ENCODE measurements around the gene TTBK1.

TTBK1 gene

GRCh38 chr6:43242908-43243663 lies at the start of gene TTBK1:
Gene TTBK1 (plus strand): TSS chr6:43243481. CDS start chr6:43246661, 3,180 bp downstream.
- DNase-seq: no peak

DNA sequence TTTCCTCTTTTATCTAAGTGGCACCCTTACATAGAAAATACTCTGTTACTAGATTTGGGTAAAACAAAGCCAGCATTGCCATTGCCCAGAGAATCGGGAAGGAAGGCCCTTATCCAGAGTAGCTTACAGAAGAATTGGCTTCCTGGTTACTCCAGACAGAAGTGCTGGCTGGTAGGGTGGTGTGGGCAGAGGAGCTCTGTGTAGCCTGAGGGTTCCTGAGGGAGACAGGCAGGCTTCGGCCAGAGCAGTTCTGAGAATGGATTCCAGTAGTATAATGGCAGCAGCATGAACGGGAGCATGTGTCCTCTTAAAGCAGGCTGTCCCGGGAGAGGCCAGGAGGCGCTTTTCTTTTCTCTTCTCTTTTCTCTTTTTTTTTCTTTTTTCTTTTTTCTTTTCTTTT lies 49.4 kb upstream of the TTBK1 start:
- no peak for DNase-seq

- no peak for DNase-seq
These were observed 46.9 kb upstream of the TTBK1 start for GRCh38 chr6:43196337-43196736.

DNA sequence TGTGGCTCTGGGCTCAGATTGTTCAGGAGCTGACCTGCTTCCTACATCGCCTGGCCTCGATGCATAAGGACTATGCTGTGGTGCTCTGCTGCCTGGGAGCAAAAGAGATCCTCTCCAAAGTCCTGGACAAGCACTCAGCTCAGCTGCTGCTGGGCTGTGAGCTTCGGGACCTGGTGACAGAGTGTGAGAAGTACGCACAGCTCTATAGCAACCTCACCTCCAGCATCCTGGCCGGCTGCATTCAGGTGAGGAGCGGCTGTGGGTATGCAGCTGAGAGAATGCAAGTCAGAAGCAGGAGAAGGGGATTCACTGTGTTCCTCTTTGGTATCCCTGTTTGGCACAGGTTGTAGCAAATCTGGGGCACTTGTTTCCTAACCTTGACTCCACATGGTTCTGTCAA lies 43.4 kb upstream of the TTBK1 start:
- DNase-seq: no peak

DNA sequence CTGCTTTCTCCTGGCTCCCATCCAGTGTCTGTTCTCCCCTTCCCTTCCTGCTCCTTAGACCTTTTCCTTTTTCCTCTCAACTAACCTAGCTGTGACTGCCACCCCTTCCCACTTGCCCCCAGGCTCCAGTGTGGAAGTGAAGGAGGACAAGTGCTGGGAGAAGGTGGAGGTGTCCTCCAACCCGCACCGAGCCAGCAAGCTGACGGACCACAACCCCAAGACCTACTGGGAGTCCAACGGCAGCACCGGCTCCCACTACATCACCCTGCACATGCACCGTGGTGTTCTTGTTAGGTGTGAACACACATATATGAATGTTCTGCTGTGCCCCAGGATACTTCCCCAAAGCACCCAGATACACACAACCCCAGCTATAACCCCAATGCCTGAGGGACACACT lies 42.7 kb upstream of the TTBK1 start:
- DNase-seq: no peak

- DNase-seq: no peak
These were observed 40.8 kb upstream of the TTBK1 start for GRCh38 chr6:43202451-43202850.

DNA sequence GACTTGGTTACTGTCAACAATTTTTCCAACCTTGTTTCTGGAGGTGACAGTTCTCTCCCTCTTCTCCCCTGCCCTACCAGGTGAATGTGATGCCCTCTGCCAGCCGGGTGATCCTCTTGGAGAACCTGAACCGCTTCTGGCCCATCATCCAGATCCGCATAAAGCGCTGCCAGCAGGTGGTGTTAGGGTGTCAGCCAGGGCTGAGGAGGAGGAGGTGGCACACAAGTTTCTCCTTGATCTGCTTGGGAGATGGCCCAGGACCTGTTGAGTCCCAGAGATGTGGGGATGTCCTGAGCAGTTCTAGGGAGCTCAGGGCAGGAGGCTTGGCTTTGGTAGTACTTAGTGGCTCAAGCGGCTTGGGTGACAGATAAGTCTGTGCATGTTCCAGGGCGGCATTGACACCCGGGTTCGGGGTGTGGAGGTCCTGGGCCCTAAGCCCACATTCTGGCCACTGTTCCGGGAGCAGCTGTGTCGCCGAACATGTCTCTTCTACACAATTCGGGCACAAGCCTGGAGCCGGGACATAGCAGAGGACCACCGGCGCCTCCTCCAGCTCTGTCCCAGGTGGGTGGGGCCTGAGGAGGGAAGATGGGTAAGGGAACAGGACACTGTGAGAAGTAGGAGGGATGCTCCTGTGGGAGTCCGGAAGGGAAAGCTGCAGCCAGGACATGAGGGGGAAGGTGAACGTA lies 40.1 kb upstream of the TTBK1 start:
- no peak for DNase-seq

GRCh38 chr6:43203718-43204095 lies 39.6 kb upstream of the TTBK1 start:
- no peak for DNase-seq

DNA sequence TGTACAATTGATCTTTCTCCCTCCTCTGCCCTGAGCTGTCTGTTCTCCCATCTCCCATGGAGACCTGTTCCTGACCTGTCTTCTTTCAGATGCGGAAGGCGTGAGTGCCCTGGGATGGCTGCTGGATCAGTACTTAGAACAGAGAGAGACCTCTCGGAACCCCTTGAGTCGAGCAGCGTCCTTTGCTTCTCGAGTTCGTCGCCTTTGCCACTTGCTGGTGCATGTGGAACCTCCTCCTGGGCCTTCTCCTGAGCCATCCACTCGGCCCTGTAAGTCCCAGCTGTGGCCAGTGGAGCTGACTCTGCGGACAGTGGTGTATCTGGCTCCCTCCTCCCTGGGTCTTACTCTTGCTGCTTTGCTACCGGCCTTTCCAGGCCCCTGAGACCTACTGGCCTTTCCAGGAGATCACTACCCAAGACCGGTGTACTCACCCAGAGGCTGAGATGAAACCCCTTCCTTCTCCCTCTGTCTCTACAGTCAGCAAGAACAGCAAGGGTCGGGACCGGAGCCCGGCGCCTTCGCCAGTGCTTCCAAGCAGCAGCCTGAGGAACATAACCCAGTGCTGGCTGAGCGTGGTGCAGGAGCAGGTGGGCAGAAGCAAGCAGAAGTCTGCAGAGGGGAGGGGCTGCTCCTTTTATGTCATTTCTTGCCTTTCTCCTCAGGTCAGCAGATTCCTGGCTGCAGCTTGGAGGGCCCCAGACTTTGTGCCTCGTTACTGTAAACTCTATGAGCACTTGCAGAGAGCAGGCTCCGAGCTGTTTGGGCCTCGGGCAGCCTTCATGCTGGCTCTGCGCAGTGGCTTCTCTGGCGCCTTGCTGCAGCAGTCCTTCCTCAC lies 38.8 kb upstream of the TTBK1 start:
- no peak for DNase-seq

DNA sequence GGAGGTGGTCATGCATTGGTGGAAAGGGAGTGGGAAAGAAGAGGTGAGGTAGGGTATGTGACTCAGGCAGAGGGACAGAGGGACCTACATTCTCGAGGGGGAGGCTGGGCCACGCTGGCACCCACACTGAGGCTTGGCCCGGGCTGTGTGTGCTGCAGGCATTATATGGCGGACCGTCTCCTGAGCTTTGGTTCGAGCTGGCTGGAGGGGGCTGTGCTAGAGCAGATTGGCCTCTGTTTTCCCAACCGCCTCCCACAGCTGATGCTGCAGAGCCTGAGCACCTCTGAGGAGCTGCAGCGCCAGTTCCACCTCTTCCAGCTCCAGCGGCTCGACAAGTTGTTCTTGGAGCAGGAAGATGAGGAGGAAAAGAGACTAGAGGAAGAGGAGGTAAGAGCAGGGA lies 37.4 kb upstream of the TTBK1 start:
- no peak for DNase-seq

DNA sequence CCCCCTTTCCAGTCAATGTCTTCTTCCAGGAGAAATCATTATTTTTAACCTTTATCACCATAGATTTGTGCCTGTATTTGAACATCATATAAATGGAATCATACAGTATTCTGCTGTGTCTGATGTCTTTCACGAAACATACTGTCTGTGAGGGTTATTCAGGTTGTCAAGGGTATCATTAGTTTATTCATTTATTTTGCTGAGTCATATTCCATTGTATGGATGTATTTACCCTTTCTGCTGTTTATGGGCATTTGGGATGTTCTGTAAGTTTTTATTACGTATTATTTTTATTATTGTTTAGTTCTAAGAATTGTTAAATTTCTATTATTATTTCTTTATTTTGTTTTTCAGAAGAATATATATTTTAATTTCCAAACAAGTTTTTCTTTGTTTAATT lies 36.0 kb upstream of the TTBK1 start:
- no peak for DNase-seq

DNA sequence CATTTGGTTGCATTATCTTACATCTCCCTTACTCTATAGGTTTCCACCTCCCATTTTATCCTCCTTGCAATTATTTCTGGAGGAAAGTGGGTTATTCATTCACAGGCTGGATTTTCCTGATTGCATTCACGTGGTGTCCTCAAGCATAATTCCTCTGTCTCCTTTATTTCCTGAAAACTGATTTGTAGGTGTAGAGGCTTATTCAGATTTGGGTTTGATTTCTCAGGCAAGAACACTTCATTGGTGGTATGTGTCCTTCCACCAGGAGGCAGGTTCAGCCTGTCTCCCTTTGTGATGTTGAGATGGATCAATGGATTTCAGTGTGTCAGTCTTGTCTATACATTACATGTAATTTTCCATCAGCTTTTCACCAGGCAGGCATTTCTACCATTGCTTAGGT lies 31.3 kb upstream of the TTBK1 start:
- DNase-seq: no peak

DNA sequence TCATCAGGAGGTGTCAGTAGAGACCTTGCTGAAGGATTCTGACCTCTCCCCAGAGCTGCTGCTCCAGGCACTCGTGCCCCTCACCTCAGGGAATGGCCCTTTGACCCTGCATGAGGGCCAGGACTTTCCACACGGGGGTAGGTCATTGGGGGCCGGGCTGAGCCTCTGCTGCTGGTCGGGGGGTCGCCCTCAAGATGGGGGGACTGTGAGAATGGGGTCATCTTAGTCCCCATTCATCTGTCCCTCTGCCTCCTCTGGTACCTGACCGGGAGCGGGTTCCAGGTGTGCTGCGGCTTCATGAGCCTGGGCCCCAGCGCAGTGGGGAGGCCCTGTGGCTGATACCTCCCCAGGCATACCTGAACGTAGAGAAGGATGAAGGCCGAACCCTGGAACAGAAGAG lies 29.9 kb upstream of the TTBK1 start:
- no peak for DNase-seq

- DNase-seq: no peak
These were observed 28.2 kb upstream of the TTBK1 start for GRCh38 chr6:43215066-43215465.

DNA sequence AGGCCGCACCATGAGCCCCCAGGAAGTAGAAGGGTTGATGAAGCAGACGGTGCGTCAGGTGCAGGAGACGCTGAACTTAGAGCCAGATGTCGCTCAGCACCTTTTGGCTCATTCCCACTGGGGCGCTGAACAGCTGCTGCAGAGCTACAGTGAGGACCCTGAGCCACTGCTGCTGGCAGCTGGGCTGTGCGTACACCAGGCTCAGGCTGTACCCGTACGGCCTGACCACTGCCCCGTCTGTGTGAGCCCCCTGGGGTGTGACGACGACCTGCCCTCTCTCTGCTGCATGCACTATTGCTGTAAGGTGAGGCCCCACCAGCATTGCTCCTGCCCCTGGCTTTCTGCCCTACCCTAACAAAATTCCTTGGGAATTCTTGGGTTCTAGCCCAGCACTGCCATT lies 27.1 kb upstream of the TTBK1 start:
- DNase-seq: no peak

GRCh38 chr6:43217351-43217750 lies 25.9 kb upstream of the TTBK1 start:
- DNase-seq: no peak

GRCh38 chr6:43219119-43219518 lies 24.2 kb upstream of the TTBK1 start:
- DNase-seq: no peak

GRCh38 chr6:43219814-43220213 lies 23.5 kb upstream of the TTBK1 start:
- no peak for DNase-seq

GRCh38 chr6:43220439-43220951 lies 22.8 kb upstream of the TTBK1 start:
- no peak for DNase-seq

DNA sequence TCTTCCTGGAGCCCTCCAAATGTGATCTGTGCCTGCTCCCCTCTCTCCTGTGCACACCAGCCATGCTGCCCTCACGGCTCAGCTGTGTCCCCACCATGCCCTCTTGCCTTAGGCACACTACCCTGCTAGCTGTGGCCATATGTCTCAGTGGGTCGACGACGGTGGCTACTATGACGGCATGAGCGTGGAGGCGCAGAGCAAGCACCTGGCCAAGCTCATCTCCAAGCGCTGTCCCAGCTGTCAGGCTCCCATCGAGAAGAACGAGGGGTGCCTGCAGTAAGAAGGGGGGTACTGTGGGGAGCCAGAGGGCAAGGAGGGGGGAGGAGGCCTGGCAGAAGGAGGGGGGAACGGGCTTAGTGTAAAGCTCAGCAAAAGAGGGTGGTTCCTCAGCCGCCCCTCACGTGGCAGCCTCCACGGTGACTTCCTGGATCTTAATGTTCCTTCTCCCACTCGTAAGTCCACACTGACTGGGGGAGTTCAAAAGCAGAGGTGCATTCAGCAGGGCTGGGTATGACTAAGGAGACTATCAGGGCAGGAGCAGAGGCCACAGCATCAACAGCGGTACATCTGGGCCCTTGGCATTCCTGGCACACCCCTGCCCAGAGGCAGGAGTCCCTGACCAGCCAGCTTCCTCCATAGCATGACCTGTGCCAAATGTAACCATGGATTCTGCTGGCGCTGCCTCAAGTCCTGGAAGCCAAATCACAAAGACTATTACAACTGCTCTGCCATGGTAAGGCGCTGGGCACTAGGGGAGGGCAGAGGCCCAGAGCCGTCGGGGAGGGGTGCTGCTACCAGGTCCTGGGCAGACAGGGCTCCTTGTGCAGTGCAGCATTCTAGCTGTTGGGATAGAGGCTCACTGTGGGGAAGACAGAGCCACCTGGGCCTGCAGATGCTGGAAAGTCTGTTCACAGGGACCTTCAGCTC lies 22.0 kb upstream of the TTBK1 start:
- DNase-seq: no peak

DNA sequence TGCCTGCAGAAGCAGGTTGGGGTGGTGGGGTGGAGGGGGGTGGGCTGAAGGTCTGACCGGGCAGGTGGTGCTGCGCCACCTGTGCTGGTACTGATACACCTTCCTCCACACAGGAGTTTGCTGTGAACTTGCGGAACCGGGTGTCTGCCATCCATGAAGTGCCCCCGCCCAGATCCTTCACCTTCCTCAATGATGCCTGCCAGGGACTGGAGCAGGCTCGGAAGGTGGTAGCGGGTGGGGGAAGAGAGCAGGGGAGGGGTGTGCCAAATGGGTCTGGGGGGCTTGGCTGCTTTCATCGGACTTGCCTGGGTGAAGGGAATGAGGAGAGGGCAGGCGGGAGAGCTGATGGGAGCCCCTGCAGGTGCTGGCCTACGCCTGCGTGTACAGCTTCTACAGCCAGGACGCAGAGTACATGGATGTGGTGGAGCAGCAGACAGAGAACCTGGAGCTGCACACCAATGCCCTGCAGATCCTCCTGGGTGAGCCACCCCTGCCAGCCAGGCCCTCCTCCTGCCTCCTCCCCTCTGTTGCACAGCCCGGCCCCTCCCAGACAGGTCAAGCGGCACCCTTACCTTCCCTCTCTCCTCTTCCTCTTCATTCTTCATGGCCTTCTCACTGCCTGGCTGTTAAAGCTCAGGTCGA lies 20.7 kb upstream of the TTBK1 start:
- no peak for DNase-seq

DNA sequence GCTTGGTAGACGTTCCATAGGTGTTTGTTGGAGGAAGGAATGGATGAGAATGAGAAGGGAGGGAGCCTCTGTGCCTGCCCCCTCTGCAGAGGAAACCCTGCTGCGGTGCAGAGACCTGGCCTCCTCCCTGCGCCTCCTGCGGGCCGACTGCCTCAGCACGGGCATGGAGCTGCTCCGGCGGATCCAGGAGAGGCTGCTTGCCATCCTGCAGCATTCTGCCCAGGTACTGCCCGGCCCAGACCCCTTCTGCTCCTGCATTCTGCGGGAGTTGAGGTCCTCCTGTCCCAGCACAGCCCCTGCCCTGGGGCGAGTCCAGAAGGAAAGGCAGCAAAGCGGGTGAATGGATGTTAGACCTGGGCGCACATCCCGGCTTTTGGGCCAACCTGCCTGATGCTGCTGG lies 20.1 kb upstream of the TTBK1 start:
- no peak for DNase-seq
